ACHN (cell line): ENCODE data around the gene PPFIBP1.

Source experiments
- DNase-seq: peaks from one replicate; pipeline ENCODE4 v3.0.0-alpha.2; 2015
- in situ Hi-C: cut with HindIII; loops from 2 replicates; pipeline ENCODE4 v1.10.0; 2017; ENCODE audit warnings: low sequenced_read_pairs, low pct_ligation_motif_present, low pct_unique_long_range_greater_than_20kb

Gene PPFIBP1

DNA sequence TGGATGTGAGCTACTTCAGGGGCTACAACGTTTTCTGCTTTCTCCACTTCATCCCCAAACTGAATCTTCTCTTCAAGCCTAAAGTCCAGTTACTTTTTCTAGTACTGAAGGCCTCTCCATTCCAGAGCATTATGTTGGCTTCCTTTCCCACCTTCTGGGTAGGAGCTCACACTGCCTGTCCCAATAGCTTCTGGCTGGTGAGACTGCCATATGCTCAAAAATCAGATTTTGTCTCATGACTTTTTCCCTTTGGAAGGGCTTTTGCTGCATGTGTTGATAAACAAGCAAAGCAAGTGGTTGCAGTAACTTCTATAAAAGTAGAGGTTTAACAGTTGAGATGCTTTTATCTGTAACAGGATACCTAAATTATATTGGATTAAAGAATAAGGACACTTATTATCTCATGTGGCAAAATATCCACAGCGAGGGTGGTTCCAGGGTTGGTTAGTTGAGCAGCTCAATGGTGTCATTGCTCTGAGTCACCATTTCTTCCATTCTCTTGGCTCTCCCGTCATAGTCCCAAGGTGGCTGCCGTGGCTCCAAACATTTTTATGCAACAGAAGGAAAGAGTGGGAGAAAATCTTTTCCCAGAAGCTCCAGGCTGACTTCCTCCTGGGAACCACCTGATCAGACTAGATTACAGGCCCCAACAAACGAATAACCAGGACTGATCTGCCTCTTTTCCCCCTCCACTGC lies 15.1 kb upstream of the PPFIBP1 start:
- in situ Hi-C loops, result loop anchor here (25.0 kb wide), 1 partner anchor 128 kb away; no protein-coding TSS in a partner anchor
- DNase-seq, result no peak

DNA sequence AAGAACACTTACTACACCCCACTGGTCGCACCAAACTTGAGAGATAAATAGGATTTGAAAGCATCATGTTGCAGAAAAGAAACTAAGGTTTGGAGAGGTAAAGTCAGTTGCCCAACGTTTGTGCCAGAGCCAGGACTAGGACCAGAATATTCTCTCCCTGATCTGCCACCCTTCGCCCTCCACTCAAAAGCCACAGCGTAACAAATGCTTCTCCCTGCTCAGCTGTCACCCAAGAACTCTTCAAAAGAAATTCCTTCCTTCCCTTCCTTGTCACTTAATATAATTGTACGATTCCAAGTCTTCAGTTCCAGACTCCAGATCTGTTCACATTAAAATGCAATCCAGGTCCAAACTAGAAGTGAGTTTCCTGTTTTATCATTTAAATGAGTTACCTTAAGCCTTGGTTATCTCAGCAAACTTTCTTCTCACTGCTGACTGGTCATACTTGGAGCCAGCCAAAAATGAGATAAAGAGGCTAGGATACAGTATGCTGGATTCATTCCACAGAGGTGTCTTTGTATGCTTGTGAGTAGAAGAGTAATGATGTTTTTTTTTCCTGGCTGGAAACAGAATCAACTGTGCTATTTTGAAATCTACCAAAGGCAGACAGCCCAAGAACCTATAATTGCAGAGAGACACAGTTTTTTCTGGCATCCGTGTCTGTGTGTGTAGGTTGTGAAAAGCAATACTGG lies 12.8 kb upstream of the PPFIBP1 start:
- in situ Hi-C loops, result loop anchor here (25.0 kb wide), 1 partner anchor 126 kb away; no protein-coding TSS in a partner anchor
- DNase-seq, result no peak

DNA sequence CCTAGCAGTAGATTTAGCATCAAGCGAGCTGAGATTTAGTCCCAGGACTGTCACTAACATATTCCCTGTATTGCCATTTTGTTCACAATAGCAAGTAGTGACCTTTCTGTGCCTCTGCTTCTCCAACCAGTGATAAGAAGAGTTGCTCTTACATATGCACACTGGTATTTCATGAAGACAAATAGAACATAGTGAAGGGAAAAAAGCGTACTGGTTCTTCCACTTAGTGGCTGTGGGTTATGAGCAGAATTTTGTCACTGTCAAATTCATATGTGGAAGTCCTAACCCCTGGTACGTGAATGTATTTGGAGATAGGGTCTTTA lies 12.3 kb upstream of the PPFIBP1 start:
- in situ Hi-C loops, result loop anchor here (25.0 kb wide), 1 partner anchor 126 kb away; no protein-coding TSS in a partner anchor
- DNase-seq, result no peak

DNA sequence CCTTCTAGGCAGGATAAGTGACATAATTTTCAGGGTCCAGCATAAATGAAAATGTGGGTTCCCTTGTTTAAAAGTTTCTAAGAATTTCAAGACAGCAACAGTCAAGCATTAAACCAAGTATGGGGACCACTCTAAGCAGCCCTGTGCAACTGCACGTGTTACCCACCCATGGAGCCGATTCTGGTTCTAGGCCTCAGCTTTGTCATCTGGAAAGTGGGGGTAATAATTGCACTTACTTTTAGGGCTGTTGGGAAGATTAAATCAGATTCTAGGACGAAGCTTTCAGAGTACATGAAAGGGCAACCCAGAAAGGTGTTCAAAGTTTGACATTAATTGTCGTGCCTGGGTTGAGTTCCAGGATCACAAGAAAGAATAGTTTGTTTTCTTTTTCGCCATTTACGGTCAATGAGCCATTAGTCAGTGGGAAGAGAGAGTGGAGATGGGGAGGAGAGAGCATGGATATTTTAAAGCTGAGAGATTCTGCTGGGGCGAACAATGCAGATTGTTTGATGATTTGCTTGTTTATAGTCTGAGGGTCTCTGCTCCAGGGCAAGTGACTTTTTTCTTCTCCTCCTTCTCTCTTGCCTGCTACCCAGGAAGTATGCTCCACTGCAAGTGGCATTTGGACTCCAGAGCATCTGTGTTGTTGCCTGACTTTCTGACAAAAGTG lies 10.7 kb upstream of the PPFIBP1 start:
- in situ Hi-C loops, result loop anchor here (25.0 kb wide), 1 partner anchor 124 kb away; no protein-coding TSS in a partner anchor

DNA sequence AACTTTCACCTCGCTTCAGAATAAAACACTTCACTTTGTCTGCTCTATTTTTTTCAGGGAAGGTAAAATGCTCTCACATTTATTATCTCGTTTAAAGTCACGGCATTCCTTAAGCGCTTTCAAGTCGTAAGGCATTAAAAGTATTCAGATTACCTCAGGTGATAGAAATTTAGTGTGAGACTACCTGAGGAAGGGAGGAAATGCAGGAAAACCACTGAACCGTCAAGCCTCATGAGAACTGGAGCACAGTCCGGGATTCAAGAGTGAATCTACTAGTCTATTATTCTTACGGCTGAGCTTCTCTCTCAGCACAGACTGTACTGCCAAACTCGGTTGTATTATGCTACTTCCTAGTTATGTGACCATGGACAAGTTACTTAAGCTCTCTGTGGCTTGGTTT lies 8.3 kb upstream of the PPFIBP1 start:
- peak; percentile 76 for DNase-seq
- in situ Hi-C loops, result loop anchor here (25.0 kb wide), 1 partner anchor 122 kb away; no protein-coding TSS in a partner anchor

More for the DNA sequence above, 10.7 kb upstream of the PPFIBP1 start:
- no peak for DNase-seq

DNA sequence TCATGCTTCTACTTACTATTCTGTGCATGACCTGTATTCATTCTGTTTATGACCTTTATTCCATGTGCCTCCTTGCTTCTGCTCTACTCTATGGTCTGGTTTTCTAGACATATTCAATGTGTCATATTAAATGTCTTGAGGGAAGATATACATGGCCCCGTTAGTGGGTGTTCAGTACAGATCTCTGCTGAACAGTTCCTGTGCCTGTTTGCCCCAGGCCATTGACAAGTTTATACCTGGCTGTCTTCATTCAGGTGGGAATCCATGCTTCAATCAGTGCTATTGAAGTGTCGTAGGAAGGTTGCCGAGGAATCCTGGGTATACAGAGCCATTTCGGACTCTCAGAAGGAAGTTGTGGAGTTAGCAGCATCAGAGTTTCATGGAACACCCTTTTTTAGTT lies 7.4 kb upstream of the PPFIBP1 start:
- in situ Hi-C loops, result loop anchor here (25.0 kb wide), 1 partner anchor 121 kb away; no protein-coding TSS in a partner anchor

DNA sequence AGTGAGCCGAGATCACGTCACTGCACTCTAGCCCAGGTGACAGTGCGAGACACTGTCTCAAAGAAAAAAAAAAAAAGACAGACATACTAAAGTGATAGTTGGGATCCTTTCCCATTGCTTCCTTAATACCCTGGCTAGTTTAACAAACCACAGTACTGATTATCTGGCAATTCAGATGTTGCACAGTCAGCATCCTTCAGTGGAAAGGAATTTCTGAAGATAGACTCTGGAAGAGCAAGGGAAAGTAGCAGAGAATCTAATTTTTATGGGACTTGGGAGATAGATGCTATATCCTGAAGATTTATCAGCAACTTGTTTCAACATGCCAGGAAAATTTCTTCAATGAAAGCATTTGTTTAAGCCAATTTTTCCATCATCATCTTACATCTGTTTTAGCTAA lies 6.5 kb upstream of the PPFIBP1 start:
- in situ Hi-C loops, result loop anchor here (25.0 kb wide), 1 partner anchor 120 kb away; no protein-coding TSS in a partner anchor

More for the DNA sequence above, 7.4 kb upstream of the PPFIBP1 start:
- DNase-seq, result no peak

DNA sequence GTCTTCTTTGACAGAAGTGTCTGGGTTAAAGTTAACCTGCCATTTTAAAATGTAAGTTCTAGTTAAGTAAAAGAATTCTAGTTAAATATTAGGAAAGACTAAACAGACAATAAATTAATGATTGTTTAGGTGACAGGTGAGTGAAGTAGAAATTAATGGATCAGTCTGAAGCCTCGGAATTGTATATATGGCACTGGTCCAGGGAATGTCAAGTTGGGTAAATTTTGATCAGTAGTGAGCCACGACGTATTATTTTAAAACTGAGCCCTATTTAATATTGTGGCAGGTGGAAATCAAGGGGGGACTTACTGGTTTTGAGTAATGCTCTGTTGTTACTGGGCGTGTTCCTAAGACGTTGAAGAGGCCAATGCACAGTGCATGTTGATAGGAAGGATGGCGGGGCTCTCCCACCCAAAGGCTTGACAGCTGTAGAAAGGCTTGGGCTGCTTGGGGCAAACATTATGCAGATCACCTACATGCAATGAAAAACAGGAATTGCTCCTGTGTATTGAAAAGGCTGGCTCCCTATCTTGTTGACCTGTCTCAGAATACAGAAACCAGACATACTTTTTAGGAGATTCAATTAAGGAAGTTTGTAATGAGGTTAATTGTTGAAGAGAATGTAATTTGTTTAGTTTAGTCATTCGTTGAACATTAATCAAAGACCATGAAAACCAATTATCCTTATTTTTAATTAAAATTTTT lies 5.9 kb upstream of the PPFIBP1 start:
- no peak for DNase-seq
- in situ Hi-C loops, result loop anchor here (25.0 kb wide), 1 partner anchor 119 kb away; no protein-coding TSS in a partner anchor

More for the DNA sequence above, 6.5 kb upstream of the PPFIBP1 start:
- no peak for DNase-seq

DNA sequence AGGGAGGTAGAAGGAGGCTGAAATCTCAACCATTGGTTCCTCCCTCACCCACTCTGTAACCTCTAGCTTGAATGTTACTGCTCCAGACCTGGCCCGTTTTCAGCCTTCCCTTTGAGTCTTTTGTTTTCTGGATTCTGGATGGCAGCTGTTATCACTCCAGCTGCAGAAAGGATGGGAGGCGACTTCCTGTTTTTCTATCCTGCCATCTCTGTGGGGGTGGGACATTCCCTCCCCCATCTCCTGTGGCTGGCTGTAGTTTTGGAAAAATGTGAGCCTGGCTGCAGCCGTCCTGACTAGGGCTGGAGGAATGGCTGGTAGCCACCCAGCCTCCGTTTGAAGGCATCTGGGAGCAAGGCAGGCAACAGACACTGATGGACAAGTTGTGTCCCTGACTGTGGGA lies 2.9 kb upstream of the PPFIBP1 start:
- in situ Hi-C loops, result loop anchor here (25.0 kb wide), 1 partner anchor 116 kb away; no protein-coding TSS in a partner anchor

DNA sequence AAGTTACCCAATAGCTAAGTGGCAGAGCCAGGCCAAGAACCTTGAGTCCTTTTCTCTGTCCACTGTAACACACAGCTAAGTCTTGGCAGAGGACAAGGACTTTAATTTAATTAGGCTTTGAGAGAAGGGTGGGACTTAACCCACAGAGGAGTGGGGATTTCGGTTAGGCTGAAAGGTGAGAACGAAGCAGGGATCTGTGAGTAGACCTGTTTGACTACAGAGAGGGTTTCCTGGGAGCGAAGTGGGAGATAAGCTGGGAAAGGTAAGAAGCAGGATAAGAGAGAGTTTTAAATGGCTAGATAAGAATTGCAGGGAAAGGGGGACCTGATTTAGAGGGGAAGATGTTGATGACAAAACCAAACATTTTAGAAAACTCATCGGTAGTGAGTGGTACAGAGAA lies 2.0 kb upstream of the PPFIBP1 start:
- no peak for DNase-seq
- in situ Hi-C loops, result loop anchor here (25.0 kb wide), 1 partner anchor 115 kb away; no protein-coding TSS in a partner anchor

More for the DNA sequence above, 2.9 kb upstream of the PPFIBP1 start:
- no peak for DNase-seq

DNA sequence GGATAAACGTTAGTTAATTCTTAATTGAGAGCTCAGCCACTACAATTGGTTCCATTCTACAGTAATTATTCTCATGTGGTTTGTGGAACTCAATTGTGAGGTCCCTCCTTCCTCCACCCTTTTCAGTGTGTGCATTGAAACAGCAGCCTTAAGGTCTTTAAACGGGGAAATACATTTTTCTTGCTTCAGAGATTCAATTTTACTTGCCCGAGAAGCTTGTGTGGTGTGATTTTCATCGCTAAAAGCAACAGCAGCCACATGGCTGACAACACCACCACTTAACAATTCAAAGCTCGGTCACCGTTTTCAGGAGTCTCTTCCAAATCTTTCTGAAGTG lies 733 bp upstream of the PPFIBP1 start:
- in situ Hi-C loops, result loop anchor here (25.0 kb wide), 1 partner anchor 114 kb away; no protein-coding TSS in a partner anchor
- no peak for DNase-seq

DNA sequence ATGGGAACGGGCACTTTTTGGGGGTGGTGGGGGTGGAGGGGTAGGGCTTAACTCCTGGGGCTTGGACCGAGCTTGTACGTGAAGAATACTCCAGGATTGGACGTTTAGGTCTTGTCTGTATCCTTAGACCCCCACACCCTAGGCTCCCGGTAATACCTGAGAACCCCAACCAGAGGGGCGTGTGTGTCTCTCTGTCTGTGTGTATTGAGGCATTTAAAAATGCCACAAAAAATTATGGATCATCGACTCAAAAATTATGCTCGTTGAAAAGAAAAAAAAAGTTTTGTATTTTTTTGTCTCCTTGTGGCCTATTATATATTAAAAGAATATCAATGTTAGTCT lies 459 bp downstream of the PPFIBP1 start:
- in situ Hi-C loops, result loop anchor here (25.0 kb wide), 1 partner anchor 113 kb away; no protein-coding TSS in a partner anchor
- no peak for DNase-seq

DNA sequence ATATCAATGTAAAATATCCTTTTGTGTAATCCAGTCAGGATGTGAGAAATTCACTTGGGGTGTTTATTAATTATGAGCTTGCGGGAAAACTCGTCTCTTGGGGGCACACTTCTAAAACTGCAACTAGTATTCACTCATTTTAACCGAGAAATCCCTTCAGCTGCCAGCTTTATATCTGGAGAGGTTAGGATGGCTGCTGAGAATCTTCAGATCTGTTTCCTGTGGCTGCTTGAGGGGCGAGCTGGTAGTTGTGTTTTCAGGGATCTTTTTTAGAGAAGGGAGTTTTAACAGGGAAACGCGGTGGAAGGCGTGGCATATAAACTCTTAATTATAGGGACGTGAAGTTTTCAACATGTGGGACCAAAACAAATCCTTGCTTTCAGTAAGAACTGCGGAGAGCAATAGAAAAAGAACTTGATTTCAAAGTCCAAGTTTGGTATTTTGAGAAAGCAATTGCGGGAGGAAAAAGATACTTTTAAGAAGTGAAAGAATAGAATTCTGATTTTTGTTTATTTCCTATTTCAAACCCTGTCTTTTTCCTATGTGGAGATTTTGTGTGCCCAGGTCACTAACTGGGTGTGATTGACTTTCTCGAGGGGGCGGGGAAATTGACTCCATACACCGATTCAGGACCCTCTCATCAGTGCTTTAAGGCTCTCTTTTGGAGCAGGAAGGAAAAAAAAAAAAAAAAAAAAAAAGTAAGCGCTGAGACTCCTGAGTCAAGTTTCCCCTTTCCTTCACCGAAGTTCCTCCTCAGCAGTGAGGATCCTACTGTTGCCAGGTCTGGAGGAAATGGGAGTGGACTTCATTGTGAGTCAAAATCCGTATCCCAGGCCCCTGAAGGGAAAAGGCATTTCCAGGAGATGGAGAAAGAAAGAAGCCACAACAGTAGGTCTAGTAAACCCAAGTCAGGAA lies 1.1 kb downstream of the PPFIBP1 start:
- in situ Hi-C loops, result loop anchor here (25.0 kb wide), 1 partner anchor 112 kb away; no protein-coding TSS in a partner anchor
- DNase-seq, result peak; percentile 62

DNA sequence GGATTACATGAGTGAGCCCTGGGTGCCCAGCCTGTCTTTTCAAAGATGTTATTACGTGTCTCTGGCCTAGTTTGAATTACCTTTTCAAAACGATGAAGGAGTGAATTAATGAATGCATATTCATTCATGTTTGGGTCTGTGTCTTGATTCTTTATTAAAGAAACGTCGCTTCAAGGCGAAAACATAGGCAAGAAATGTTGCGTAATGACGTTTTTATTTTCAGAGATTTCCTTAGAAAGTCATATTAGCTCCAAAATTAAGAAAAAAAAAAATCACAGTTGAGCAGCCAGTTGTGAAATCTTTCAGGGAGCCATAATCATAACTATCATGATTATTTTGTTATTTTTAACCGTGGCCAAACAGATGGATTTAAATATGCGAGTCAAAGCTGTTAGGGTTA lies 3.5 kb downstream of the PPFIBP1 start:
- no peak for DNase-seq
- in situ Hi-C loops, result no loop called here

DNA sequence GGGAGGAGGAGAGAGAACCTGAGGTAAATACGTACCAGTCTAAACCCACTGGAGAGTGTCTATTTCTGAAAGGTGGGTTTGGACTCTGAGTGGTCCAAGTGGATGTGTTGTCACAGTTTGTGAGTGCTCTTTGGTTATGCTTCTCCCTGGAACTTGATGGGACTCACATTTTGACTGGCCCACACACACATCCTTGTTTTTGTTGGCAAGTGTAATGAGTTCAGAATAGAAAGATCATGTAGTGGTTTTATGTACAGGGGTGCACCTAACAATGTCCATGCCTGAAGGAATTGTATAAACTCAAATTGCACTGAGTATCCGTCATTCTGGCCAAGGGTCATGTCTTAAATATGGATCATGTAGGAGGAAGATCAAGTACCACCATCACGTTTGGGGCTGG lies 4.8 kb downstream of the PPFIBP1 start:
- in situ Hi-C loops, result no loop called here

DNA sequence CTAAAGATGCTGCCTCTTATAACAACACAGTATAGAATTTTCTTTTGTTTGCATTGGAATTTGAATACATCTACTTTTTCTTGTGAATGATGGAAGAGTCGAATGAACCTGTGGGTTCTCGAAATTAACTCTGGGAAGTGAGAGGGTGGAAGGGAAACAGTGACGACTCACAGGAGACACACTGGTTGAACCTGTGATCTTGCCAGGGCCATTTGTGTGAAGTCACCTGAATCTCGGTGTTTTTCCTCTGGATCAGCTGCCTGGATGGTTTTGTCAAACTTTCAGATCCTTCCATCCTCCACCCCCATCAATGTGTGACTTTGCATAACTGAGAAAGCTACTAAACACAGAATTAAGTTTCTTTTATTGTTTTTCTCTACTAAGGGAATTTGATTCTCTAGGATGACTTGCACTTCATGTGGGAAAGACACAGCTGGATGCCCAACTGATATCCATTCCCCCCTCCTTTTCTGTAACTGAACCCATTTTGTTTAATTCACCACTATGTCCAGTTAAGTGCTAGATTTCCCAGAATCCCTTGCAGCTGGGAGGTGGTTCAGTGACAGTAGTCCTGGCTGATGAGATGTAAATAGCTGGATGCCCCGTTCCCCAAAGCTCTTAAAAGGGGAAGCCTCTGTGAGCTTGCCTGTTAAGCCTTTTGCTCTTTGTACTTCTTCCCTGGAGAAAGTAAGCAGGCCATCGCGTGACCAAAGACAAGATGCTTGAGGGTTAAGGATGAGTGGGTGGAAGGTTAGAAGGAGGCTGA lies 6.3 kb downstream of the PPFIBP1 start:
- DNase-seq, result no peak
- in situ Hi-C loops, result no loop called here

More for the DNA sequence above, 4.8 kb downstream of the PPFIBP1 start:
- DNase-seq, result no peak

DNA sequence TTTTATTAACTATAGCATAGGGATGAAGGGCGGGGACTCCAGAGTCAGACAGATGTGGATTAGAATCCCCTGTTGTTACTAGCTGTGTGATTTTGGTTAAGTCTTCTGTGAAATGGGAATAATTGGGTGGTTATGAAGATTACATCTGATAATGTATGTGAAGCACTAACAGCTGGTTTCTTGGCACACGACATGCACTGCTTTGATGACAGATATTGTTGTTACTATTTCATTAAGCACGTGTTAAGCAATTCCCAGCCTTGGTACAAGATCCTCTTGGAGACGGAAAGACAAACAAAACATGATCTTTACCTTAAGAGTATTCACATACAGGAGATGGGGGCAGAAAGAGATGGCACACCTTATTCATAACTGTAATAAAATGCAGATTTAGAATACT lies 7.9 kb downstream of the PPFIBP1 start:
- DNase-seq, result no peak
- in situ Hi-C loops, result no loop called here
